ENCODE data around the gene RSAD1. TPM values are rescaled to one million over a fixed set of nuclear protein-coding genes. Genes with fewer than 3 reads are reported as not detected.
A peak's percentile ranks its signal among the peaks of the same experiment; 100 is the strongest.

Gene RSAD1
- total RNA-seq, 1 donor from 2014 or later: 37.5 TPM

- no peak overlapping the region for H3K4me3 Mint-ChIP-seq (ENCODE audit: unreplicated experiment)
- H3K4me1 Mint-ChIP-seq (ENCODE audit: unreplicated experiment): peaks cover 7% of the 10 kb centered on the region
- TF ChIP-seq, protein P1, sequence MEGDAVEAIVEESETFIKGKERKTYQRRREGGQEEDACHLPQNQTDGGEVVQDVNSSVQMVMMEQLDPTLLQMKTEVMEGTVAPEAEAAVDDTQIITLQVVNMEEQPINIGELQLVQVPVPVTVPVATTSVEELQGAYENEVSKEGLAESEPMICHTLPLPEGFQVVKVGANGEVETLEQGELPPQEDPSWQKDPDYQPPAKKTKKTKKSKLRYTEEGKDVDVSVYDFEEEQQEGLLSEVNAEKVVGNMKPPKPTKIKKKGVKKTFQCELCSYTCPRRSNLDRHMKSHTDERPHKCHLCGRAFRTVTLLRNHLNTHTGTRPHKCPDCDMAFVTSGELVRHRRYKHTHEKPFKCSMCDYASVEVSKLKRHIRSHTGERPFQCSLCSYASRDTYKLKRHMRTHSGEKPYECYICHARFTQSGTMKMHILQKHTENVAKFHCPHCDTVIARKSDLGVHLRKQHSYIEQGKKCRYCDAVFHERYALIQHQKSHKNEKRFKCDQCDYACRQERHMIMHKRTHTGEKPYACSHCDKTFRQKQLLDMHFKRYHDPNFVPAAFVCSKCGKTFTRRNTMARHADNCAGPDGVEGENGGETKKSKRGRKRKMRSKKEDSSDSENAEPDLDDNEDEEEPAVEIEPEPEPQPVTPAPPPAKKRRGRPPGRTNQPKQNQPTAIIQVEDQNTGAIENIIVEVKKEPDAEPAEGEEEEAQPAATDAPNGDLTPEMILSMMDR (IDR thresholded peaks at IDR 0.05): no peak
- no peak overlapping the region for H3K27ac Mint-ChIP-seq (ENCODE audit: unreplicated experiment)
- H3K27me3 Mint-ChIP-seq (ENCODE audit: unreplicated experiment): peaks cover 3% of the 10 kb centered on the region
- no peaks in the 10 kb centered on the region for H3K9me3 Mint-ChIP-seq (ENCODE audit: unreplicated experiment)
- H3K36me3 Mint-ChIP-seq (ENCODE audit: unreplicated experiment): no peaks in the 10 kb centered on the region
- DNase-seq (ENCODE audit: extremely low spot score, unreplicated experiment): no peak
These were observed 23.8 kb downstream of the RSAD1 start for GRCh38 chr17:50502301-50502990.

DNA sequence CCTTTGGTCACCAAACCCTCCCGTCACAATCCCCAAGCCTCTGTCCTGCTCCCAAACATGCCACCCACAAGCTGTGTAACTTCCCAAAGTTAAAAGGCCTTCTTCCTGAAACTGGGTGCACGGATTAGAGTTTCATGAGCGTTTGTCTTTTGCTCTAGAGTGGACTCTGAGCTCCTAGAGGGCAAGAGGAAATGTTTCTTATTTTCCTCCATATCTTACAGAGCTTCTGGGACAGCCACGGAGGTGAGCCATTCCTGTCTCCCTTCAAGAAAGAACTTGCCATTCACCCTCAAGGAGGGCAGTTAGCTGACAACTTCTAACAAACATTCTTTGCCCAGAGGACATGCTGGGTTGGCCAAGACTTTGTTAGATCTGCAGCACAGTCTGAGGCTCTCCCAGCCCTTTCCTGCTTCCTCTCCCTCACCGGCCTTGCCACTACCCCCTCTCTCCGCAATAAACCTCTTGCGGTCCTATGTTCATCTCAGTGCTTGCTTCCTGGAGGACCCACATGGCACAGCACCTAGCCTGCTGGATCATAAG, 27.0 kb downstream of the RSAD1 start:
- H3K9me3 Mint-ChIP-seq (ENCODE audit: unreplicated experiment): no peaks in the 10 kb centered on the region
- TF ChIP-seq, protein P1 (IDR thresholded peaks at IDR 0.05): no peak
- H3K4me3 Mint-ChIP-seq (ENCODE audit: unreplicated experiment): no peak overlapping the region
- no peak for DNase-seq (ENCODE audit: extremely low spot score, unreplicated experiment)
- peaks cover 3% of the 10 kb centered on the region for H3K27me3 Mint-ChIP-seq (ENCODE audit: unreplicated experiment)
- H3K4me1 Mint-ChIP-seq (ENCODE audit: unreplicated experiment): peaks cover 20% of the 10 kb centered on the region
- H3K36me3 Mint-ChIP-seq (ENCODE audit: unreplicated experiment): no peaks in the 10 kb centered on the region
- H3K27ac Mint-ChIP-seq (ENCODE audit: unreplicated experiment): no peak overlapping the region

DNA sequence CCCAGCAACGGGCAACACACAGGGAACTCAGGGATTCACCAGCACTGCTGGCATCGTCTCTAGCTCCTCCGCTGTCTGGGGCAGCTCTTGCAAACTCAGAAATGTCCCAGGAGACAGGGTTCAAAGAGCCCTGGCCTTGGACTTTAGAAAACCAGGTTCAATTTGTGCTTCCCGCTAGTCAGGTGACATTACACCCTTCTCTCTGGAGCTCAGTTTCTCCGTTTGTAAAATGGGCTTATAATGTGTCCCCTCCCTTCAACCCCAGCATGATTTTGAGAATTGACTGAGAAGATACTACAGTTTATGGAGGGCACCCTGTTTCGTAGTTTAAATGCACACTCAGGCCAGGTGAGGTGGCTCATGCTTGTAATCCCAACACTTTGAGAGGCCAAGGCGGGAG, 27.6 kb downstream of the RSAD1 start:
- Mint-ChIP-seq H3K36me3 (ENCODE audit: unreplicated experiment) (no peaks in the 10 kb centered on the region), H3K4me3 (ENCODE audit: unreplicated experiment) (no peak overlapping the region), H3K27ac (ENCODE audit: unreplicated experiment) (no peak overlapping the region), H3K27me3 (ENCODE audit: unreplicated experiment) (peaks cover 3% of the 10 kb centered on the region), H3K4me1 (ENCODE audit: unreplicated experiment) (peaks cover 26% of the 10 kb centered on the region), H3K9me3 (ENCODE audit: unreplicated experiment) (no peaks in the 10 kb centered on the region)
- TF ChIP-seq, protein P1 (IDR thresholded peaks at IDR 0.05): no peak
- DNase-seq (ENCODE audit: extremely low spot score, unreplicated experiment): no peak

- peak within 1 kb of the TSS; percentile 73 for H3K27ac Mint-ChIP-seq (ENCODE audit: unreplicated experiment)
- peaks cover 5% of the 10 kb centered on the region for H3K27me3 Mint-ChIP-seq (ENCODE audit: unreplicated experiment)
- TF ChIP-seq, protein P1 (IDR thresholded peaks at IDR 0.05): peak; percentile 13
- H3K9me3 Mint-ChIP-seq (ENCODE audit: unreplicated experiment): no peaks in the 10 kb centered on the region
- H3K4me3 Mint-ChIP-seq (ENCODE audit: unreplicated experiment): peak within 1 kb of the TSS; percentile 66
- no peaks in the 10 kb centered on the region for H3K36me3 Mint-ChIP-seq (ENCODE audit: unreplicated experiment)
- peaks cover 28% of the 10 kb centered on the region for H3K4me1 Mint-ChIP-seq (ENCODE audit: unreplicated experiment)
- DNase-seq (ENCODE audit: extremely low spot score, unreplicated experiment): peak; percentile 87
These were observed 29.4 kb downstream of the RSAD1 start, which contains the start of gene MYCBPAP for GRCh38 chr17:50507871-50508572. TSS of gene MYCBPAP (plus strand) at chr17:50508439. CDS start at chr17:50508675, 236 bp downstream.
